GM21723 (cell line): ENCODE data around the gene CPED1.
A peak's percentile ranks its signal among the peaks of the same experiment; 100 is the strongest.
"Not testable (repeated sequence)": the region's sequence is repeated elsewhere in the genome, so short reads cannot be mapped to it uniquely, and the experiment has no call there.

Source experiments
- ATAC-seq: cut with Tn5 transposase; IDR thresholded peaks from one replicate; pipeline ENCODE4 v1.9.1; 2021; ENCODE audit warnings: mild to moderate bottlenecking, moderate library complexity; ENCODE audit not compliant: unreplicated experiment

Gene CPED1

GRCh38 chr7:121059979-121060509 is 71.5 kb downstream of the CPED1 start:
- ATAC-seq, result not testable (repeated sequence)

- no peak for ATAC-seq
These were observed 73.4 kb downstream of the CPED1 start for GRCh38 chr7:121061677-121062582.

- ATAC-seq, result no peak
These were observed 74.3 kb downstream of the CPED1 start for GRCh38 chr7:121062671-121063279.

GRCh38 chr7:121067717-121068116 is 79.2 kb downstream of the CPED1 start:
- not testable (repeated sequence) for ATAC-seq

GRCh38 chr7:121069346-121070100 is 81.0 kb downstream of the CPED1 start:
- ATAC-seq, result no peak

- ATAC-seq, result no peak
These were observed 82.6 kb downstream of the CPED1 start for GRCh38 chr7:121071132-121071531.

- ATAC-seq, result no peak
These were observed 83.2 kb downstream of the CPED1 start for GRCh38 chr7:121071662-121072061.

- ATAC-seq, result no peak
These were observed 84.3 kb downstream of the CPED1 start for GRCh38 chr7:121072826-121073225.

GRCh38 chr7:121073463-121074099 is 85.1 kb downstream of the CPED1 start:
- no peak for ATAC-seq

GRCh38 chr7:121075424-121075841 is 86.9 kb downstream of the CPED1 start:
- not testable (repeated sequence) for ATAC-seq

- ATAC-seq, result no peak
These were observed 87.4 kb downstream of the CPED1 start for GRCh38 chr7:121075952-121076349.

- ATAC-seq, result no peak
These were observed 88.0 kb downstream of the CPED1 start for GRCh38 chr7:121076350-121077164.

GRCh38 chr7:121077165-121077630 is 88.7 kb downstream of the CPED1 start:
- ATAC-seq, result no peak

- ATAC-seq, result no peak
These were observed 90.3 kb downstream of the CPED1 start for GRCh38 chr7:121078701-121079227.

- no peak for ATAC-seq
These were observed 91.1 kb downstream of the CPED1 start for GRCh38 chr7:121079425-121080169.

- ATAC-seq, result no peak
These were observed 91.9 kb downstream of the CPED1 start for GRCh38 chr7:121080257-121080912.

- ATAC-seq, result no peak
These were observed 92.4 kb downstream of the CPED1 start for GRCh38 chr7:121080913-121081326.

- ATAC-seq, result peak; percentile 85
These were observed 92.9 kb downstream of the CPED1 start for GRCh38 chr7:121081327-121081936.
